ENCODE measurements around the gene HES4. TPM values are rescaled to one million over a fixed set of nuclear protein-coding genes. Genes with fewer than 3 reads are reported as not detected.

The HES4 gene
- total RNA-seq, 1 experiment from 2014 or later: 18.5 TPM

GRCh38 chr1:984476-984814, 15.5 kb downstream of the HES4 start:
- POLR2A ChIA-PET (ENCODE audit: low non-redundant PET): interaction anchor here (0.6 kb wide), 1 partner anchor 17 kb away, joined by 3 read pairs; no protein-coding TSS in a partner anchor
- Histone ChIP-seq H3K4me3 (ENCODE audit: low read depth, low read length, poor library complexity, severe bottlenecking) (no peak overlapping the region), H3K9me3 (ENCODE audit: low read depth, low read length, poor library complexity, severe bottlenecking) (no peaks in the 10 kb centered on the region), H3K27ac (ENCODE audit: low read depth, low read length, poor library complexity, severe bottlenecking) (no peak overlapping the region), H3K27me3 (replicated peaks; ENCODE audit: insufficient read depth, low read depth, low read length, poor library complexity) (no peaks in the 10 kb centered on the region), H3K4me1 (ENCODE audit: insufficient read depth, low read length, poor library complexity, severe bottlenecking) (no peaks in the 10 kb centered on the region), H3K36me3 (ENCODE audit: insufficient read depth, low read length, poor library complexity, severe bottlenecking) (no peaks in the 10 kb centered on the region)
- TF ChIP-seq, protein P1, sequence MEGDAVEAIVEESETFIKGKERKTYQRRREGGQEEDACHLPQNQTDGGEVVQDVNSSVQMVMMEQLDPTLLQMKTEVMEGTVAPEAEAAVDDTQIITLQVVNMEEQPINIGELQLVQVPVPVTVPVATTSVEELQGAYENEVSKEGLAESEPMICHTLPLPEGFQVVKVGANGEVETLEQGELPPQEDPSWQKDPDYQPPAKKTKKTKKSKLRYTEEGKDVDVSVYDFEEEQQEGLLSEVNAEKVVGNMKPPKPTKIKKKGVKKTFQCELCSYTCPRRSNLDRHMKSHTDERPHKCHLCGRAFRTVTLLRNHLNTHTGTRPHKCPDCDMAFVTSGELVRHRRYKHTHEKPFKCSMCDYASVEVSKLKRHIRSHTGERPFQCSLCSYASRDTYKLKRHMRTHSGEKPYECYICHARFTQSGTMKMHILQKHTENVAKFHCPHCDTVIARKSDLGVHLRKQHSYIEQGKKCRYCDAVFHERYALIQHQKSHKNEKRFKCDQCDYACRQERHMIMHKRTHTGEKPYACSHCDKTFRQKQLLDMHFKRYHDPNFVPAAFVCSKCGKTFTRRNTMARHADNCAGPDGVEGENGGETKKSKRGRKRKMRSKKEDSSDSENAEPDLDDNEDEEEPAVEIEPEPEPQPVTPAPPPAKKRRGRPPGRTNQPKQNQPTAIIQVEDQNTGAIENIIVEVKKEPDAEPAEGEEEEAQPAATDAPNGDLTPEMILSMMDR (conservative IDR thresholded peaks at IDR 0.05; ENCODE audit: low read depth, low read length): 0 out of 2 replicates have a peak, but pooled peaks have one; percentile 10
- no peak for TF ChIP-seq EZH2 (IDR thresholded peaks at IDR 0.05; ENCODE audit: borderline replicate concordance, low read depth, low read length, poor library complexity, severe bottlenecking)
- CTCF ChIA-PET: no interaction called here
- DNase-seq (ENCODE audit: low spot score): no peak
- intact Hi-C loops (cut with micrococcal nuclease; ENCODE audit: unreplicated experiment): loop anchor here (5.0 kb wide), 1 partner anchor 78 kb away; no protein-coding TSS in a partner anchor
- BruUV-seq (replicated peaks): no TSS peak

DNA sequence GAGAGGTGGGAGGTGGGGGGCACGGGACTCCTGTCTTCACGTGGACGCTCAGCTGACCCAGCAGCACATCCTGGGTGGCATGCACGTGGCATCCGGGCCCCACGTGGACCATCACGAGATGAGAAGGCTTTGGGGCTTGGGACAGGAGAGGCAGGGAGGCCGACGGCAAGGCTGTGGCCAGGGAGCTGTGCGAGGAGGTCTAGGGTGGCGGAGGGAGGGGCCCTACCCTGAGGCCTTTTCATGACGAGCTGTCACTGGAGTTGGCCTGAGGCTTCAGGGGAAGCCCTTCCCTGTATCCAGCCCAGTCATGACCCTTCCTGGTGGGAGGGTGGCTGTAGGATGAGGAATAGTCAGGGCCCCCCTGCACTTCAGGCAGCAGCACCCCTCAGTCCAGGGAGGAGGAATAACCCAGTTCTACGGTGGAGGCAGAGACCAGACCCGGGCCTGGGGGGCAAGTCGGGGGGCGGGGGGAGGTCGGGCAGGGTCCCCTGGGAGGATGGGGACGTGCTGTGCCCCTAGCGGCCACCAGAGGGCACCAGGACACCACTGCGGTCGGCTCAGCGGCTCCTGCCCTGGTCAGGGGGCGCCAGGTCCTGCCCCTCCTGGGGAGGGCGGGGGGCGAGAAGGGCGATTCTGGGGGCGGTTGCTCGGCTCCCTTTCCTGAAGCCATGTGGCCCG, 16.0 kb downstream of the HES4 start:
- DNase-seq (ENCODE audit: low spot score): no peak
- no peak overlapping the region for H3K27ac ChIP-seq (ENCODE audit: low read depth, low read length, poor library complexity, severe bottlenecking)
- ChIA-PET CTCF (no interaction called here), POLR2A (ENCODE audit: low non-redundant PET) (interaction anchor here (0.6 kb wide), 1 partner anchor 18 kb away, joined by 3 read pairs; no protein-coding TSS in a partner anchor)
- H3K36me3 ChIP-seq (ENCODE audit: insufficient read depth, low read length, poor library complexity, severe bottlenecking): no peaks in the 10 kb centered on the region
- H3K4me3 ChIP-seq (ENCODE audit: low read depth, low read length, poor library complexity, severe bottlenecking): no peak overlapping the region
- no peak for TF ChIP-seq EZH2 (IDR thresholded peaks at IDR 0.05; ENCODE audit: borderline replicate concordance, low read depth, low read length, poor library complexity, severe bottlenecking)
- TF ChIP-seq, protein P1 (conservative IDR thresholded peaks at IDR 0.05; ENCODE audit: low read depth, low read length): peak; percentile 87
- no peaks in the 10 kb centered on the region for H3K9me3 ChIP-seq (ENCODE audit: low read depth, low read length, poor library complexity, severe bottlenecking)
- intact Hi-C loops (cut with micrococcal nuclease; ENCODE audit: unreplicated experiment): loop anchor here (5.0 kb wide), 1 partner anchor 78 kb away; no protein-coding TSS in a partner anchor
- no peaks in the 10 kb centered on the region for H3K27me3 ChIP-seq (replicated peaks; ENCODE audit: insufficient read depth, low read depth, low read length, poor library complexity)
- no peaks in the 10 kb centered on the region for H3K4me1 ChIP-seq (ENCODE audit: insufficient read depth, low read length, poor library complexity, severe bottlenecking)
- no TSS peak for BruUV-seq (replicated peaks)

DNA sequence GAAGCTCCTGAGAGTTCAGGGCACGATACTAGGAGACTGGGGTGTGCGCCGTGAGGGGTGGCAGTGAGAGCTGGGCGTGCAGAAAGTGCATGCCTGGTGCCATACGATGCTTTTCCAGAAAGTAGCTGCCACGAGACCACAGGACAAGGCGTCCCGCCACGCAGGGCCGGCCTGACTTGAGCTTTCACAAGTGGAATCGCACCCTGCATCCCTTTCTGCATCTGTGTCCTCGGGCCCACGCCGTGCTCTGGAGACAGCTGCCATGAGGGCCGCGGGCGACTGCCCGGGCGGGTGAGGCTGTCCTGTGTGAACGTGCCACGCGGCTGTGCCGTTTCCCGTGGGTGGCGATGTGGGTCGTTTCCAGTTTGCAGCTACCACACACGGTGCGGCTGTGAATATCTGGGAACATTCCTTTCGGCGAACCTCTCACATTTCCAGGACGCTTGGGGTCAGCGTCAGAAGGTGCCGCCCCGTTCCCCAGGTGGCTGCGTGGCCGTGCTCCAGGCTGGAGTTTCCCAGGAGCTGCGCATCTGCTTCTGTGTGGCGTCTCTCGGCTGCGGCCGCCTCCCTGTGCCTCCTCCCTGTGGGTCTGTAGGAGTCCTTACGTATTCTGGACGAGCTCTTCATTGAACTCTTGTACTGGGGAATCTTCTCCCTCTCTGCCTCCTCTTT, 17.0 kb downstream of the HES4 start:
- no peaks in the 10 kb centered on the region for H3K9me3 ChIP-seq (ENCODE audit: low read depth, low read length, poor library complexity, severe bottlenecking)
- no TSS peak for BruUV-seq (replicated peaks)
- DNase-seq (ENCODE audit: low spot score): no peak
- H3K27me3 ChIP-seq (replicated peaks; ENCODE audit: insufficient read depth, low read depth, low read length, poor library complexity): no peaks in the 10 kb centered on the region
- H3K4me3 ChIP-seq (ENCODE audit: low read depth, low read length, poor library complexity, severe bottlenecking): no peak overlapping the region
- no peak for TF ChIP-seq EZH2 (IDR thresholded peaks at IDR 0.05; ENCODE audit: borderline replicate concordance, low read depth, low read length, poor library complexity, severe bottlenecking)
- TF ChIP-seq, protein P1 (conservative IDR thresholded peaks at IDR 0.05; ENCODE audit: low read depth, low read length): no peak
- no peaks in the 10 kb centered on the region for H3K4me1 ChIP-seq (ENCODE audit: insufficient read depth, low read length, poor library complexity, severe bottlenecking)
- ChIA-PET CTCF (no interaction called here), POLR2A (ENCODE audit: low non-redundant PET) (no interaction called here)
- H3K36me3 ChIP-seq (ENCODE audit: insufficient read depth, low read length, poor library complexity, severe bottlenecking): no peaks in the 10 kb centered on the region
- intact Hi-C loops (cut with micrococcal nuclease; ENCODE audit: unreplicated experiment): loop anchor here (5.0 kb wide), 1 partner anchor 79 kb away; no protein-coding TSS in a partner anchor
- H3K27ac ChIP-seq (ENCODE audit: low read depth, low read length, poor library complexity, severe bottlenecking): no peak overlapping the region

Measured in A673 (cell line).